HG03460 (cell line): ENCODE results near the gene PLA2G4E.

Source experiments
- ATAC-seq: cut with Tn5 transposase; IDR thresholded peaks from one replicate; pipeline ENCODE4 v1.9.1; 2021; ENCODE audit not compliant: unreplicated experiment

PLA2G4E gene

GRCh38 chr15:41939986-41940385 lies 80.9 kb downstream of the PLA2G4E start:
- no peak for ATAC-seq

GRCh38 chr15:41937568-41937923 lies 83.3 kb downstream of the PLA2G4E start:
- no peak for ATAC-seq

GRCh38 chr15:41936649-41937567 lies 83.9 kb downstream of the PLA2G4E start:
- no peak for ATAC-seq

GRCh38 chr15:41936155-41936554 lies 84.7 kb downstream of the PLA2G4E start:
- no peak for ATAC-seq

GRCh38 chr15:41935566-41936020 lies 85.2 kb downstream of the PLA2G4E start:
- peak; percentile 46 for ATAC-seq

GRCh38 chr15:41934843-41935242 lies 86.0 kb downstream of the PLA2G4E start:
- ATAC-seq = no peak

GRCh38 chr15:41933771-41934170 lies 87.1 kb downstream of the PLA2G4E start:
- no peak for ATAC-seq

GRCh38 chr15:41933326-41933725 lies 87.5 kb downstream of the PLA2G4E start:
- no peak for ATAC-seq

GRCh38 chr15:41932511-41933289 lies 88.1 kb downstream of the PLA2G4E start:
- ATAC-seq = no peak

- no peak for ATAC-seq
Observed at GRCh38 chr15:41932101-41932500, 88.7 kb downstream of the PLA2G4E start.
